ENCODE results near the gene C1QC.

The C1QC gene

DNA sequence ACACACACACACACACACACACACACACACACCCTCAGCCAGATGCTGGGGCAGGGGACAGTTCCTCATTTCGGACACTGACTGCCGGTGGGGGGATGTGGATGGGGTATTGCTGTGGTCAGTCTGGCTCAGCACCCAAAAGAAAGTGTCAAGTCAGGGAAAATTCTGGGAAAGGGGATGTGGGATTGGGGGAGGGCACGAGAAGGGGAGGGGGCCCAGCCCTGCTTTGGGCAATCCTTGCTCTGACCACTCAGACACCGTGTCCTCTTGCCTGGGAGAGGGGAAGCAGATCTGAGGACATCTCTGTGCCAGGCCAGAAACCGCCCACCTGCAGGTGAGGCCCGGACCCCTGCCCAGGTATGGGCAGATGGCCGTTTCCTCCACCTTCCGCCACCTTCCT lies at the start of gene C1QC:
Gene C1QC (plus strand): TSS at position 253 of the 400 bp plus-strand sequence. CDS start 391 bp downstream, outside the sequence.
- DNase-seq (ENCODE audit: low spot score) = peak; percentile 71

DNA sequence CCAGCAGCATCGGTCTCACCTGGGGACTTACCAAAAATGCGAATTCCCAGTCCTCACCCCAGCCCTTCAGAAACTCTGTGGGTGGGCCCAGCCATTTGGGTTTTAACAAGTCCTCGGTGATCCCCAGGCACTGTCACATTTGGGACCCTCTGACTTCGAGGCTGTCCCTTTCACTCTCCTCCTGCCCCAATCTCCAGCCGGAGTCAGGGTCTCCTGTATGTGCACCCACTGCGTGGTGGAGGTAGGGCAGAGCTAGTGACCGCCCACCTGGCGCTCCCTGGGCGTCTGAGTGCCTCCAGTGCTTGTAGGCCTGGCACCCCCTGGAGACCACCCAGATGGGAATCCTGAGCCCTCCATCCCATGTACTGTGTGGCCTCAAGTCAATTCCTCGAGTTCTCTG lies 49.0 kb upstream of the C1QC start:
- DNase-seq (ENCODE audit: low spot score) = no peak

DNA sequence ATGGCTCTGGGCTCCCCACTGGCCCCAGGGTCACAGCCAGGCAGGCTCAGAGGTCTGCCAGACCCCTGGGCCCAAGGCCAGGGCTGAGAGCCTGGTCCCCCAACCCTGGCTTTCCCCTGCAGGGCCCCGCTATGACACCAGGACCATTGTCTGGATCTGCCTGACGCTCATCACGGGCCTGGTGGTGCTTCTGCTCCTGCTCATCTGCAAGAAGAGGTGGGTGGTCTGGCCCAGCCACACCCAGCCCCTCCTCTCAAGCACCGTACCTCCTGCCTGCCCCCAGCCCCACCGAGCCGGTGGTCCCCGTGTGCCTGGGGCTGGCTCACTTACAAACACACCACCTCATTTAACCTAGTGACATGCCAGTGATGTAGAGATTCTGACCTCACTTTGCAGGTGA lies 48.3 kb upstream of the C1QC start:
- DNase-seq (ENCODE audit: low spot score) = no peak

DNA sequence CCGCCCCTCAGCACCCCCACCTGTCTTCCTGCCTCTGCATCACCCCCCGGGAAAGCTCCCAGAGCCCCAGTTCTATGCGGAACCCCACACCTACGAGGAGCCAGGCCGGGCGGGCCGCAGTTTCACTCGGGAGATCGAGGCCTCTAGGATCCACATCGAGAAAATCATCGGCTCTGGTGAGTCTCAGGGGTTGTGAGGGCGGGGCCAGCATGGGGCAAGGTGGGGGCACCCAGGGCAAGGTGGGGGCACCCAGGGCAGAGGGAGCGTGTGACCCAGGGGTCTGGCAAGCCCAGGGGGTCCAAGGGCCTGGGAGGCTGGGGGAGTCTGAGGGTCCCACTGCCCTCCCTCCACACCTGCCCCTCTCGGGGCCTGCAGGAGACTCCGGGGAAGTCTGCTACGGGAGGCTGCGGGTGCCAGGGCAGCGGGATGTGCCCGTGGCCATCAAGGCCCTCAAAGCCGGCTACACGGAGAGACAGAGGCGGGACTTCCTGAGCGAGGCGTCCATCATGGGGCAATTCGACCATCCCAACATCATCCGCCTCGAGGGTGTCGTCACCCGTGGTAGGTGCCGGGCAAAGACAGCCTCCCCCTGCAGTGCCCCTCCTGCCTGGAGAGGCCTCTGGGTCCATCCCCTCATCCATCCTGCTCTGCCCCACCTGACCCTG lies 46.0 kb upstream of the C1QC start:
- DNase-seq (ENCODE audit: low spot score) = no peak

DNA sequence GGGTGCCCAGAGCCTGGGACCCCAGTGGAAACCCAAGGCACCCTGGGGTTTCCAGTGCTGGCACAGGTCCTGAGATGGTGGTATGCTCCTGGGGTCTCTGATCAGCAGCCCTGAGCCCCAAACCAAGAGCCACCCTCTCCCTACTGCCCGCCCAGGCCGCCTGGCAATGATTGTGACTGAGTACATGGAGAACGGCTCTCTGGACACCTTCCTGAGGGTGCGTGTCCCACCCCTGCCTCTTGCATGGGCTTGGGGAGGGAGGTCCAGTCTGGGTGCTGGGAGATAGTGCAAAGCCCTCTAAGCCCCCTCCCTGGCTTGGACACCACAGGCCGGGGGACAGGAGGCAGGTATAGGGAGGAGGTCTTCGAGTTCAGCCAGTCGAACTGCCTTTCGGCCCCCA lies 45.4 kb upstream of the C1QC start:
- DNase-seq (ENCODE audit: low spot score) = no peak

- DNase-seq (ENCODE audit: low spot score) = no peak
Measured at GRCh38 chr1:22598736-22599135, 44.7 kb upstream of the C1QC start.

GRCh38 chr1:22600071-22600816 lies 43.2 kb upstream of the C1QC start:
- DNase-seq (ENCODE audit: low spot score) = no peak

GRCh38 chr1:22600817-22601605 lies 42.4 kb upstream of the C1QC start:
- DNase-seq (ENCODE audit: low spot score) = no peak

- DNase-seq (ENCODE audit: low spot score) = no peak
Measured at GRCh38 chr1:22601610-22602009, 41.8 kb upstream of the C1QC start.

DNA sequence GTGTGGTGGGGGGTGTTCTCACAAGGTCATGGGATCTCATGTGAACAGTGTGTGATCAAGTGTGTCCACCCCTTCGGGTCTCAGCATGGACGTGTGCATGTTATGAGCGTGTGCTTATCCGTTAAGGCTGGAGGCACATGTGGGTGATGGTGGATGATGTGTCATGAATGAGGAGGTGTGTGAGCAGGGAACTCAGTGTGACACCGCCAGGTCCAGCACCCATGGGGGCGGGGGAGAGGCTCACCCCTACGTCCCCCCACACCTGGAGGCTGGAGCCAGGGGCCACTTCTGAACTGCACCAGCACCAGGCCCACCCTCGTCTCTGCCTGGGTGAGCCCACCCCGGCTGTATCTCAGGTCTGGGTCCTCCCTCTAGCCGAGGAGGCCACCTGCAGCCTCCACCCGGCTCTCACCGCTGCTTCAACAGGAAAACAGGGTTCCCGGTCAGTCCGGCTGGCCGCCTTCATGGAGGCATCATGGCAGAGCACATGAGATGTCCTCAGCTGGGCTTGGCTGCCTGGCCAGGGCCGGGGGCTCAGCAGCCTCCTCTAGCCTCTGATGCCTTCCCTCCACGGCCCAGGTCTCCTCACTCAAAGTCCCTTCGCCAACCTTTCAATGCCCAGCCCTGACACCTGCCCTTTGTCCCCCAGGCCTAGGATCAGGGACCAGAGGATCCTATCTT lies 41.2 kb upstream of the C1QC start:
- no peak for DNase-seq (ENCODE audit: low spot score)

GRCh38 chr1:22606161-22606560 lies 37.3 kb upstream of the C1QC start:
- no peak for DNase-seq (ENCODE audit: low spot score)

GRCh38 chr1:22607154-22607553 lies 36.3 kb upstream of the C1QC start:
- DNase-seq (ENCODE audit: low spot score) = no peak

DNA sequence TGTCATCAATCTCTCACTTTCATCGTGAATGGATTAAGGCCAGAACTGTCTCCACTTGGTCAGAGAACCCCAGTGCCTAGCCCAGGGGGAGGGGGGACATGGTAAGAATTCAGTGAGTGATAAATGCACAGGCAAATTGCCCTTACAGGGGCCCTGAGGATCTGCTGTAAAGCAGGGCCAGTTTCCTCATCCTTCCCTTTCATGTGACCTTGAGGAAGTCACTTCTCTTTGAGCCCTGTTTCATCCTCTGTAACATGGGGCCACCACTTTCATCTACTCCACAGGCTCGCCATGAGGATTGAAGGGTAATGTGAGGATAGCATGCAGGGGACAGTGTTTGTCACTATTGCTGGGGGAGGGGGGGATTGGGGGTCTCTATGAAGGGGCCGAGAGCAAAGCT lies 35.1 kb upstream of the C1QC start:
- no peak for DNase-seq (ENCODE audit: low spot score)

- no peak for DNase-seq (ENCODE audit: low spot score)
Measured at GRCh38 chr1:22609291-22609690, 34.1 kb upstream of the C1QC start.

GRCh38 chr1:22611530-22611947 lies 31.9 kb upstream of the C1QC start:
- peak; percentile 1 for DNase-seq (ENCODE audit: low spot score)

GRCh38 chr1:22612671-22613571 lies 30.5 kb upstream of the C1QC start:
- DNase-seq (ENCODE audit: low spot score) = no peak

- DNase-seq (ENCODE audit: low spot score) = no peak
Measured at GRCh38 chr1:22613572-22613918, 29.9 kb upstream of the C1QC start.

GRCh38 chr1:22613951-22614350 lies 29.5 kb upstream of the C1QC start:
- no peak for DNase-seq (ENCODE audit: low spot score)

- DNase-seq (ENCODE audit: low spot score) = no peak
Measured at GRCh38 chr1:22615886-22616285, 27.5 kb upstream of the C1QC start.

GRCh38 chr1:22616571-22616970 lies 26.9 kb upstream of the C1QC start:
- no peak for DNase-seq (ENCODE audit: low spot score)

- DNase-seq (ENCODE audit: low spot score) = no peak
Measured at GRCh38 chr1:22618056-22618455, 25.4 kb upstream of the C1QC start.
